ENCODE data around the gene NTMT2.

The NTMT2 gene

GRCh38 chr1:170213596-170213995, 67.8 kb downstream of the NTMT2 start:
- DNase-seq = no peak

GRCh38 chr1:170214117-170215032, 68.6 kb downstream of the NTMT2 start:
- no peak for DNase-seq

GRCh38 chr1:170215072-170215885, 69.5 kb downstream of the NTMT2 start:
- DNase-seq = peak; percentile 28

- DNase-seq = no peak
Measured at GRCh38 chr1:170217517-170218256, 71.9 kb downstream of the NTMT2 start.

- DNase-seq = no peak
Measured at GRCh38 chr1:170218257-170218650, 72.5 kb downstream of the NTMT2 start.

Measured in NCI-H446 treated with DMSO at 0.1 percent for 48 hours (cell line).